PC-9 (cell line): ENCODE data around the gene ATP8B1. TPM values are rescaled to one million over a fixed set of nuclear protein-coding genes. Genes with fewer than 3 reads are reported as not detected.

Experiments used
- BruUV-seq: library from RNA; stranded (reverse); fragments of 400-500 nt; replicated peaks from 2 replicates; lab custom pipeline; 2021; lab: Mats Ljungman, UMichigan
- CTCF ChIA-PET: fragments of 300-600 bp; sonication (Branson Sonifier 250); formaldehyde crosslinking; loops from one replicate; lab custom pipeline; 2022; ENCODE audit warnings: antibody characterized with exemption; lab: Charles Lee
- POLR2A ChIA-PET: fragments of 300-600 bp; sonication (Branson Sonifier 250); formaldehyde crosslinking; loops from one replicate; lab custom pipeline; 2022; ENCODE audit warnings: antibody characterized with exemption; ENCODE audit not compliant: unreplicated experiment; lab: Charles Lee
- DNase-seq, 2 experiments: peaks; one replicate each; pipeline versions ENCODE4 v3.0.0 to v3.0.0-alpha.2; 2015 to 2022; ENCODE audit warnings: mixed read lengths in 1 of 2
- H2AFZ ChIP-seq: fragments of 200-600 bp; sonication (generic); 2 replicates; pipeline ENCODE4 v1.8.1; 2017; ENCODE audit warnings: antibody characterized with exemption
- H3F3A ChIP-seq: fragments of 200-600 bp; sonication (generic); 2 replicates; pipeline ENCODE4 v1.8.1; 2017; ENCODE audit warnings: antibody characterized with exemption, mild to moderate bottlenecking, low read depth; ENCODE audit not compliant: insufficient read depth
- H3K27ac ChIP-seq: fragments of 200-600 bp; sonication (generic); 2 replicates; pipeline ENCODE4 v1.6.1; 2016; ENCODE audit warnings: mixed run types
- H3K27me3 ChIP-seq: fragments of 200-600 bp; sonication (generic); 2 replicates; pipeline ENCODE4 v1.6.1; 2016; ENCODE audit warnings: low read depth, mixed run types; ENCODE audit not compliant: insufficient read depth
- H3K36me3 ChIP-seq: fragments of 200-600 bp; sonication (generic); 2 replicates; pipeline ENCODE4 v1.6.1; 2016; ENCODE audit warnings: low read depth, mixed run types
- H3K4me1 ChIP-seq: fragments of 200-600 bp; sonication (generic); replicated peaks from 2 replicates; pipeline ENCODE4 v1.6.1; 2016; ENCODE audit warnings: mixed run types; ENCODE audit not compliant: insufficient read depth
- H3K4me2 ChIP-seq: fragments of 200-600 bp; sonication (generic); 2 replicates; pipeline ENCODE4 v1.6.1; 2017; ENCODE audit warnings: mixed run types
- H3K4me3 ChIP-seq: fragments of 200-600 bp; sonication (generic); 2 replicates; pipeline ENCODE4 v1.6.1; 2016; ENCODE audit warnings: mixed run types
- H3K79me2 ChIP-seq: fragments of 200-600 bp; sonication (generic); 2 replicates; pipeline ENCODE4 v1.6.1; 2017; ENCODE audit warnings: low read depth, mixed run types
- H3K9me2 ChIP-seq: fragments of 200-600 bp; sonication (generic); 2 replicates; pipeline ENCODE4 v1.8.1; 2017; ENCODE audit warnings: mild to moderate bottlenecking; ENCODE audit not compliant: insufficient read depth
- H3K9me3 ChIP-seq: fragments of 200-600 bp; sonication (generic); 2 replicates; pipeline ENCODE4 v1.8.1; 2016; ENCODE audit warnings: low read depth; ENCODE audit not compliant: insufficient read depth
- H4K20me1 ChIP-seq: fragments of 200-600 bp; sonication (generic); 2 replicates; pipeline ENCODE4 v1.8.1; 2017; ENCODE audit not compliant: insufficient read depth
- CTCF ChIP-seq: fragments of 200-600 bp; sonication (generic); conservative IDR thresholded peaks from 2 replicates; pipeline ENCODE4 v1.6.1; 2017; ENCODE audit warnings: mixed run types, antibody characterized with exemption, mild to moderate bottlenecking, moderate library complexity
- EZH2 ChIP-seq: fragments of 200-600 bp; sonication (generic); IDR thresholded peaks from 2 replicates; pipeline ENCODE4 v1.8.0; 2017; ENCODE audit warnings: antibody characterized with exemption, low read depth
- intact Hi-C: fragments of 100-400 bp; cut with micrococcal nuclease; formaldehyde crosslinking; loops from one replicate; pipeline ENCODE4 v1.10.0; 2022; ENCODE audit not compliant: unreplicated experiment
- total RNA-seq: library from RNA; stranded (reverse); gene quantifications from 2 replicates; pipeline ENCODE4 v1.2.3, GENCODE V29; 2021

The ATP8B1 gene
- total RNA-seq, 1 experiment from 2014 or later: 23.4 TPM

- intact Hi-C loops: no loop called here
- CTCF ChIA-PET: no interaction called here
- no peak overlapping the region for H2AFZ ChIP-seq
- no peaks in the 10 kb centered on the region for H3K9me3 ChIP-seq
- BruUV-seq: no TSS peak
- TF ChIP-seq CTCF: no peak
- no peak for TF ChIP-seq EZH2
- H3K9me2 ChIP-seq: no peaks in the 10 kb centered on the region
- peaks cover 29% of the 10 kb centered on the region for H3K4me1 ChIP-seq
- H3K27me3 ChIP-seq: no peaks in the 10 kb centered on the region
- no peak overlapping the region for H3K4me3 ChIP-seq
- no peak for DNase-seq
- POLR2A ChIA-PET: no interaction called here
- H4K20me1 ChIP-seq: no peaks in the 10 kb centered on the region
- H3K79me2 ChIP-seq: no peaks in the 10 kb centered on the region
- H3K27ac ChIP-seq: no peak overlapping the region
- no peaks in the 10 kb centered on the region for H3K36me3 ChIP-seq
- H3K4me2 ChIP-seq: no peak overlapping the region
- H3F3A ChIP-seq: 0 out of 2 replicates have a peak, but pooled peaks cover 8% of the 10 kb centered on the region
Measured at GRCh38 chr18:57837917-57838548, 34.9 kb upstream of the ATP8B1 start.

- Histone ChIP-seq H3K4me2 (no peak overlapping the region), H3K79me2 (no peaks in the 10 kb centered on the region), H3K4me1 (peaks cover 29% of the 10 kb centered on the region), H3K9me2 (no peaks in the 10 kb centered on the region), H3K9me3 (no peaks in the 10 kb centered on the region), H3K36me3 (no peaks in the 10 kb centered on the region), H3F3A (0 out of 2 replicates have a peak, but pooled peaks cover 8% of the 10 kb centered on the region), H3K27me3 (no peaks in the 10 kb centered on the region), H3K4me3 (no peak overlapping the region), H4K20me1 (no peaks in the 10 kb centered on the region), H2AFZ (no peak overlapping the region), H3K27ac (no peak overlapping the region)
- BruUV-seq: no TSS peak
- POLR2A ChIA-PET: interaction anchor here (0.5 kb wide), 1 partner anchor 378 kb away, joined by 4 read pairs; no protein-coding TSS in a partner anchor
- intact Hi-C loops: no loop called here
- DNase-seq: no peak
- no peak for TF ChIP-seq EZH2
- CTCF ChIA-PET: no interaction called here
Measured at GRCh38 chr18:57836557-57836956, 33.4 kb upstream of the ATP8B1 start.

- H3K4me1 ChIP-seq: peaks cover 27% of the 10 kb centered on the region
- H3K27ac ChIP-seq: no peak overlapping the region
- ChIA-PET POLR2A (interaction anchor here (0.6 kb wide), 1 partner anchor 188 kb away, joined by 8 read pairs; no protein-coding TSS in a partner anchor), CTCF (no interaction called here)
- H3K27me3 ChIP-seq: no peaks in the 10 kb centered on the region
- no peak overlapping the region for H3K4me2 ChIP-seq
- no peak overlapping the region for H2AFZ ChIP-seq
- no peaks in the 10 kb centered on the region for H3K9me2 ChIP-seq
- no peaks in the 10 kb centered on the region for H4K20me1 ChIP-seq
- H3F3A ChIP-seq: 0 out of 2 replicates have a peak, but pooled peaks cover 8% of the 10 kb centered on the region
- no peak overlapping the region for H3K4me3 ChIP-seq
- intact Hi-C loops: no loop called here
- no peak for DNase-seq
- no peaks in the 10 kb centered on the region for H3K9me3 ChIP-seq
- no TSS peak for BruUV-seq
- no peaks in the 10 kb centered on the region for H3K79me2 ChIP-seq
- TF ChIP-seq EZH2 (no peak), CTCF (no peak)
- no peaks in the 10 kb centered on the region for H3K36me3 ChIP-seq
Measured at GRCh38 chr18:57835904-57836303, 32.8 kb upstream of the ATP8B1 start.
